Caco-2 (cell line): ENCODE results near the gene FCN1. TPM values are rescaled to one million over a fixed set of nuclear protein-coding genes. Genes with fewer than 3 reads are reported as not detected.

Source experiments
- BruUV-seq: library from RNA; stranded (reverse); fragments of 400-500 nt; replicated peaks from 2 replicates; lab custom pipeline; 2021; lab: Mats Ljungman, UMichigan
- CTCF ChIA-PET: fragments of 300-600 bp; sonication (Branson Sonifier 250); formaldehyde crosslinking; loops from one replicate; lab custom pipeline; 2022; ENCODE audit warnings: antibody characterized with exemption; lab: Charles Lee
- POLR2A ChIA-PET: fragments of 300-600 bp; sonication (Branson Sonifier 250); formaldehyde crosslinking; loops from one replicate; lab custom pipeline; 2022; ENCODE audit warnings: antibody characterized with exemption; lab: Charles Lee
- DNase-seq, 2 experiments: peaks; one replicate each; pipeline versions ENCODE4 v3.0.0 to v3.0.0-alpha.2; 2020 to 2022
- H3K27me3 ChIP-seq: replicated peaks from 2 replicates; pipeline ENCODE4 v1.6.0; 2011; ENCODE audit warnings: low read length; ENCODE audit not compliant: control insufficient read depth, insufficient read depth
- H3K36me3 ChIP-seq: 2 replicates; pipeline ENCODE4 v1.5.1; 2011; ENCODE audit warnings: low read length; ENCODE audit not compliant: control insufficient read depth, insufficient read depth
- H3K4me1 ChIP-seq: fragments of 250-450 bp; sonication (Bioruptor Pico); 2 replicates; pipeline ENCODE4 v1.5.1; 2020; ENCODE audit warnings: mild to moderate bottlenecking
- H3K4me3 ChIP-seq: 2 replicates; pipeline ENCODE4 v1.5.1; 2011; ENCODE audit warnings: low read depth, mild to moderate bottlenecking, control low read depth, low read length
- H3K9me3 ChIP-seq: fragments of 250-450 bp; sonication (Bioruptor Pico); 2 replicates; pipeline ENCODE4 v1.5.1; 2020; ENCODE audit warnings: mild to moderate bottlenecking, moderate library complexity
- H3K27ac Mint-ChIP-seq: one replicate; pipeline ENCODE4 v1.8.0; 2022; ENCODE audit warnings: mixed read lengths; ENCODE audit not compliant: unreplicated experiment
- H3K27me3 Mint-ChIP-seq: one replicate; pipeline ENCODE4 v1.8.0; 2022; ENCODE audit warnings: mixed read lengths; ENCODE audit not compliant: insufficient read depth, unreplicated experiment
- H3K36me3 Mint-ChIP-seq: one replicate; pipeline ENCODE4 v1.8.0; 2022; ENCODE audit warnings: mild to moderate bottlenecking, mixed read lengths; ENCODE audit not compliant: insufficient read depth, unreplicated experiment
- H3K4me1 Mint-ChIP-seq: one replicate; pipeline ENCODE4 v1.8.0; 2022; ENCODE audit warnings: low read depth, mixed read lengths; ENCODE audit not compliant: unreplicated experiment
- H3K4me3 Mint-ChIP-seq: one replicate; pipeline ENCODE4 v1.8.0; 2022; ENCODE audit warnings: mild to moderate bottlenecking, moderate library complexity, mixed read lengths; ENCODE audit not compliant: unreplicated experiment
- H3K9me3 Mint-ChIP-seq: one replicate; pipeline ENCODE4 v1.8.0; 2022; ENCODE audit warnings: mixed read lengths; ENCODE audit not compliant: unreplicated experiment
- intact Hi-C: fragments of 100-400 bp; cut with micrococcal nuclease; formaldehyde crosslinking; loops from one replicate; pipeline ENCODE4 v1.10.0; 2022; ENCODE audit not compliant: unreplicated experiment
- total RNA-seq: library from RNA; stranded (reverse); gene quantifications from 2 replicates; pipeline ENCODE4 v1.2.3, GENCODE V29; 2022
- TF ChIP-seq, protein P1 (sequence below), 2 experiments: fragments of 200-600 bp in 1 of 2; IDR thresholded peaks; 1 replicate in 1 of 2; 2 replicates in 1 of 2; pipeline versions ENCODE4 v1.5.1 to v1.8.0; 2011 to 2022; ENCODE audit warnings: antibody characterized with exemption in 1 of 2, control low read depth in 1 of 2, inconsistent platforms in 1 of 2, low read depth in 1 of 2, low read length in 1 of 2, mild to moderate bottlenecking in 1 of 2, moderate library complexity in 1 of 2; ENCODE audit not compliant: insufficient read depth in 1 of 2, severe bottlenecking in 1 of 2, unreplicated experiment in 1 of 2

Gene FCN1
- total RNA-seq, 1 experiment from 2014 or later: not detected

DNA sequence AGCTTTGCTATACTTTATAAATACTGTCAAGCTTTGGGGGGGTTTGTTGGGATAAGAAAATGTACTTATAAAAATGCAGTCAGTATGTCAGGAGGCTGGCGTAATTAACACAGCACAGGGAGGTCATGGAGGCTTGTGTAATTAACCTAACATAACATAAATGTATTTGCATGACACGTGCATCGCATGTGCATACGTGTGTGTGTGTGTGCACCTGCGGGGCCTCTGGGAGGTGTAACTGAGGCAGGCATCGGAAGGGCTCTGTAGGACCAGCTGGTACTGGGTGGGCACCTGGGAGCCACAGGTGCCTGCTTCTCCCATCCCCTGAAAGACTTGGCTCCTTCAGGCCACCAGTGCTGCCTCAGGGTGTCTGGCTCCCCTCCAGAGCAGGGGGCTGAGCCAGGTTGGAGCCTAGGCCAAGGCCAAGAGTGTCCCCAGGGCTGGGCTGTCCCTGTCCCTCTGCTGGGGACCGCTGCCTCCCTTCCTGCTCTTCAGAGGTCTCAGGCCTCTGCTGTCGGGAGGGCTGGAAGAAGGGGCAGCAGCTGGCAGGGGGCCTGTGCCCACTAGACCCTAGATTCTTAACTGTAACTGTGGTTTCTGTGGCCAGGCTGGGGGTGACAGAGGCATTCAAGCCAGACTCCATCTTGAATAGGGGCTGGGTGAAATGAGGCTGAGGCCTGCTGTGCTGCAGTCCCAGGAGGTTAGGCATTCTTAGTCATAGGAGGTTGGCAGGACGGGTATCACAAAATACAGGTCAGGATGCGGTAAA lies 28.1 kb downstream of the FCN1 start:
- TF ChIP-seq, protein P1, sequence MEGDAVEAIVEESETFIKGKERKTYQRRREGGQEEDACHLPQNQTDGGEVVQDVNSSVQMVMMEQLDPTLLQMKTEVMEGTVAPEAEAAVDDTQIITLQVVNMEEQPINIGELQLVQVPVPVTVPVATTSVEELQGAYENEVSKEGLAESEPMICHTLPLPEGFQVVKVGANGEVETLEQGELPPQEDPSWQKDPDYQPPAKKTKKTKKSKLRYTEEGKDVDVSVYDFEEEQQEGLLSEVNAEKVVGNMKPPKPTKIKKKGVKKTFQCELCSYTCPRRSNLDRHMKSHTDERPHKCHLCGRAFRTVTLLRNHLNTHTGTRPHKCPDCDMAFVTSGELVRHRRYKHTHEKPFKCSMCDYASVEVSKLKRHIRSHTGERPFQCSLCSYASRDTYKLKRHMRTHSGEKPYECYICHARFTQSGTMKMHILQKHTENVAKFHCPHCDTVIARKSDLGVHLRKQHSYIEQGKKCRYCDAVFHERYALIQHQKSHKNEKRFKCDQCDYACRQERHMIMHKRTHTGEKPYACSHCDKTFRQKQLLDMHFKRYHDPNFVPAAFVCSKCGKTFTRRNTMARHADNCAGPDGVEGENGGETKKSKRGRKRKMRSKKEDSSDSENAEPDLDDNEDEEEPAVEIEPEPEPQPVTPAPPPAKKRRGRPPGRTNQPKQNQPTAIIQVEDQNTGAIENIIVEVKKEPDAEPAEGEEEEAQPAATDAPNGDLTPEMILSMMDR (IDR thresholded peaks at IDR 0.05; ENCODE audit: insufficient read depth in 1 of 2, low read depth in 1 of 2, low read length in 1 of 2, severe bottlenecking in 1 of 2, unreplicated experiment in 1 of 2): no peak
- ChIA-PET POLR2A (interaction anchor here (0.5 kb wide), 1 partner anchor 118 kb away, joined by 4 read pairs; no protein-coding TSS in a partner anchor), CTCF (no interaction called here)
- no peak overlapping the region for H3K4me3 ChIP-seq
- H3K4me1 ChIP-seq: no peaks in the 10 kb centered on the region
- no peaks in the 10 kb centered on the region; the same call in 1 of the 2 replicates for H3K27me3 ChIP-seq
- H3K36me3 ChIP-seq: no peaks in the 10 kb centered on the region
- Mint-ChIP-seq H3K4me1 (no peaks in the 10 kb centered on the region), H3K27ac (no peak overlapping the region), H3K9me3 (no peaks in the 10 kb centered on the region), H3K27me3 (peaks cover 9% of the 10 kb centered on the region), H3K4me3 (no peak overlapping the region), H3K36me3 (peaks cover 6% of the 10 kb centered on the region)
- no peaks in the 10 kb centered on the region; the same call in 1 of the 2 replicates for H3K9me3 ChIP-seq
- intact Hi-C loops: no loop called here
- no peak for DNase-seq
- no TSS peak for BruUV-seq

DNA sequence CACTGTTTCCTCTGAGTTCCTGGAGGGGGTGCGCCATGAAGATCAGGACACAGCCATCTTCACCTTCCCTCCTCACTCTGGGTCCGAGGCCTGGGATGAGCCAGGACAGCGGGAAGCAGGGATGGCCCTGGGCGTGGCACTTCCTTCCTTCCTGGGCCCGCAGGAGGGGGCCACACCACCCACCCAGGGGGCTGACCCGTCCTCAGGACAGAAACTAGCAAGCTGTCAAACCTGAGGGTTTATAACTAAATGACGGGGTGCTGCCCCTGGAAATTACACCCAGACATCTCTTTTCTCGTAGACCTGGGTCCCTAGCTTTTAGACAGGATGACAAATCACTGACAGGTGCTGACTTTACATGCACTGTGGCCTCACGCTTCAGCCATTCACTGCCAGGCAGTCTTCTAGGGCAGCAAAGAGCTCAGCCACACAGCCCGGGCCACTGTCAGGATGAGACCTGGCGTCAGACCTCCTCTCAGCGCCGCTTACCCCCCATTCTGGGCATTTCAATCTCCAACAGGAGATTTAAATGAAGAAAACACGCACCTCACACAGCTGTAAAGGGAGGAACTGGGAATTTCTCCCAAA lies 29.0 kb downstream of the FCN1 start:
- POLR2A ChIA-PET: no interaction called here
- H3K27me3 ChIP-seq: no peaks in the 10 kb centered on the region; the same call in 1 of the 2 replicates
- intact Hi-C loops: no loop called here

More for the DNA sequence above, 29.0 kb downstream of the FCN1 start:
- Mint-ChIP-seq H3K4me3 (no peak overlapping the region), H3K36me3 (peaks cover 6% of the 10 kb centered on the region), H3K27me3 (peaks cover 9% of the 10 kb centered on the region), H3K4me1 (no peaks in the 10 kb centered on the region), H3K27ac (no peak overlapping the region), H3K9me3 (no peaks in the 10 kb centered on the region)
- no peak for DNase-seq
- H3K4me3 ChIP-seq: no peak overlapping the region
- TF ChIP-seq, protein P1 (IDR thresholded peaks at IDR 0.05; ENCODE audit: insufficient read depth in 1 of 2, low read depth in 1 of 2, low read length in 1 of 2, severe bottlenecking in 1 of 2, unreplicated experiment in 1 of 2): no peak
- CTCF ChIA-PET: no interaction called here
- no peaks in the 10 kb centered on the region; the same call in 1 of the 2 replicates for H3K9me3 ChIP-seq
- no peaks in the 10 kb centered on the region for H3K4me1 ChIP-seq
- BruUV-seq: no TSS peak
- no peaks in the 10 kb centered on the region for H3K36me3 ChIP-seq
